ENCODE data around the gene SSH2.

Gene SSH2

GRCh38 chr17:29682987-29683386, 247.0 kb downstream of the SSH2 start:
- no peaks in the 10 kb centered on the region for H3K27me3 ChIP-seq (ENCODE audit: insufficient read depth, low read length, poor library complexity)
- H3K36me3 ChIP-seq (ENCODE audit: insufficient read depth, low read length), result peaks cover 17% of the 10 kb centered on the region; the same call in 1 of the 2 replicates
- H3K9me3 ChIP-seq (ENCODE audit: insufficient read depth, low read length, severe bottlenecking), result no peaks in the 10 kb centered on the region
- no peaks in the 10 kb centered on the region for H4K20me1 ChIP-seq (ENCODE audit: insufficient read depth, low read length)
- TF ChIP-seq EZH2 (IDR thresholded peaks at IDR 0.05; ENCODE audit: borderline replicate concordance, low read depth, low read length, severe bottlenecking) (no peak), CTCF (IDR thresholded peaks at IDR 0.05; ENCODE audit: borderline replicate concordance, extremely low read depth, low read length, poor library complexity, severe bottlenecking) (no peak)
- DNase-seq, result no peak
- H3K27ac ChIP-seq (ENCODE audit: low read length), result no peak overlapping the region
- peaks cover 7% of the 10 kb centered on the region; the same call in 1 of the 2 replicates for H3K4me1 ChIP-seq (ENCODE audit: insufficient read depth, low read length)
- H3K4me3 ChIP-seq (ENCODE audit: low read depth in 1 of 2, low read length in 2 of 2), result no peak overlapping the region
- H3K4me2 ChIP-seq (ENCODE audit: insufficient read depth, low read length), result no peak overlapping the region
- H2AFZ ChIP-seq (ENCODE audit: low read depth, low read length), result no peak overlapping the region
- no peak overlapping the region for H3K9ac ChIP-seq (ENCODE audit: low read depth, low read length)
- ATAC-seq (ENCODE audit: insufficient read depth, low read depth), result no peak
- no peaks in the 10 kb centered on the region for H3K79me2 ChIP-seq (ENCODE audit: insufficient read depth, low read length)

- peak; percentile 58; the same call in 2 of the 3 replicates for ATAC-seq (ENCODE audit: insufficient read depth, low read depth)
- H2AFZ ChIP-seq (ENCODE audit: low read depth, low read length), result no peak overlapping the region
- no peaks in the 10 kb centered on the region for H3K9me3 ChIP-seq (ENCODE audit: insufficient read depth, low read length, severe bottlenecking)
- peaks cover 17% of the 10 kb centered on the region for H3K4me1 ChIP-seq (ENCODE audit: insufficient read depth, low read length)
- no peaks in the 10 kb centered on the region for H4K20me1 ChIP-seq (ENCODE audit: insufficient read depth, low read length)
- H3K4me3 ChIP-seq (ENCODE audit: low read depth in 1 of 2, low read length in 2 of 2), result no peak overlapping the region
- TF ChIP-seq CTCF (IDR thresholded peaks at IDR 0.05; ENCODE audit: borderline replicate concordance, extremely low read depth, low read length, poor library complexity, severe bottlenecking) (no peak), EZH2 (IDR thresholded peaks at IDR 0.05; ENCODE audit: borderline replicate concordance, low read depth, low read length, severe bottlenecking) (no peak)
- no peak for DNase-seq
- H3K27ac ChIP-seq (ENCODE audit: low read length), result no peak overlapping the region
- H3K36me3 ChIP-seq (ENCODE audit: insufficient read depth, low read length), result peaks cover 22% of the 10 kb centered on the region; the same call in 1 of the 2 replicates
- H3K4me2 ChIP-seq (ENCODE audit: insufficient read depth, low read length), result no peak overlapping the region
- H3K79me2 ChIP-seq (ENCODE audit: insufficient read depth, low read length), result no peaks in the 10 kb centered on the region
- no peak overlapping the region for H3K9ac ChIP-seq (ENCODE audit: low read depth, low read length)
- no peaks in the 10 kb centered on the region for H3K27me3 ChIP-seq (ENCODE audit: insufficient read depth, low read length, poor library complexity)
These were observed 248.0 kb downstream of the SSH2 start for GRCh38 chr17:29682054-29682453.

- no peaks in the 10 kb centered on the region for H3K27me3 ChIP-seq (ENCODE audit: insufficient read depth, low read length, poor library complexity)
- H3K9me3 ChIP-seq (ENCODE audit: insufficient read depth, low read length, severe bottlenecking), result no peaks in the 10 kb centered on the region
- H3K36me3 ChIP-seq (ENCODE audit: insufficient read depth, low read length), result peaks cover 29% of the 10 kb centered on the region; the same call in 1 of the 2 replicates
- no peak for DNase-seq
- TF ChIP-seq EZH2 (IDR thresholded peaks at IDR 0.05; ENCODE audit: borderline replicate concordance, low read depth, low read length, severe bottlenecking) (no peak), CTCF (IDR thresholded peaks at IDR 0.05; ENCODE audit: borderline replicate concordance, extremely low read depth, low read length, poor library complexity, severe bottlenecking) (no peak)
- H3K4me2 ChIP-seq (ENCODE audit: insufficient read depth, low read length), result no peak overlapping the region
- H3K79me2 ChIP-seq (ENCODE audit: insufficient read depth, low read length), result no peaks in the 10 kb centered on the region
- H3K4me1 ChIP-seq (ENCODE audit: insufficient read depth, low read length), result peaks cover 55% of the 10 kb centered on the region
- H3K9ac ChIP-seq (ENCODE audit: low read depth, low read length), result no peak overlapping the region
- ATAC-seq (ENCODE audit: insufficient read depth, low read depth), result no peak
- no peak overlapping the region for H3K27ac ChIP-seq (ENCODE audit: low read length)
- no peak overlapping the region for H3K4me3 ChIP-seq (ENCODE audit: low read depth in 1 of 2, low read length in 2 of 2)
- H2AFZ ChIP-seq (ENCODE audit: low read depth, low read length), result no peak overlapping the region
- H4K20me1 ChIP-seq (ENCODE audit: insufficient read depth, low read length), result no peaks in the 10 kb centered on the region
These were observed 252.2 kb downstream of the SSH2 start for GRCh38 chr17:29677824-29678223.
